ENCODE measurements around the gene ATP6AP1.

The ATP6AP1 gene

DNA sequence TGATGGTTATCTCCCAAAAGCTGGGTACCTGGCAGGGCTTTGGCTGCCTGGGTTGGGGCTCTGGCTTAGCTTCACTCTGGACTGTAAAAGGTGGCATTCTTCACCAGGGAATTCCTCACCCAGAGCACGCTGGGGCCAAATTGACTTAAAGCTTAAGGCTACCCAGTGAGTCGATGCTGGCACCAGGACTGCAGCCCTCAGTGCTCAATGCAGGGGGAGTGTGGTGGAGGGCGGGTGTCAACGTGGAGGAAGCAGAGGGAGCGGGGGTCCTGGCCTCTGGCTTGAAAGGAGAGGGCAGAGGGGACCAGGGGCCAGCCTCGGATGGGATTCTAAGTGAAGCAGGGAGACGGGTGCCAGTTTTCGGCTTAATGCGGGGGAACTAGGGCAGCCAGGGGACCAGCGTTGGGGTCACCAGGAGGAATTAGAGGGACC lies 15.0 kb downstream of the ATP6AP1 start:
- H3K4me3 ChIP-seq (ENCODE audit: low read depth, low read length) = peak overlapping the region; percentile 36
- H3K27me3 ChIP-seq (replicated peaks) = no peaks in the 10 kb centered on the region
- H3K36me3 ChIP-seq (replicated peaks) = peaks cover 16% of the 10 kb centered on the region
- in situ Hi-C loops (cut with HindIII; ENCODE audit: low pct_ligation_motif_present, low sequenced_read_pairs) = no loop called here
- no peak for TF ChIP-seq CTCF (IDR thresholded peaks at IDR 0.05; ENCODE audit: low read depth, low read length, missing control alignments)
- H3K27ac ChIP-seq = peak overlapping the region; percentile 4
- DNase-seq = no peak

DNA sequence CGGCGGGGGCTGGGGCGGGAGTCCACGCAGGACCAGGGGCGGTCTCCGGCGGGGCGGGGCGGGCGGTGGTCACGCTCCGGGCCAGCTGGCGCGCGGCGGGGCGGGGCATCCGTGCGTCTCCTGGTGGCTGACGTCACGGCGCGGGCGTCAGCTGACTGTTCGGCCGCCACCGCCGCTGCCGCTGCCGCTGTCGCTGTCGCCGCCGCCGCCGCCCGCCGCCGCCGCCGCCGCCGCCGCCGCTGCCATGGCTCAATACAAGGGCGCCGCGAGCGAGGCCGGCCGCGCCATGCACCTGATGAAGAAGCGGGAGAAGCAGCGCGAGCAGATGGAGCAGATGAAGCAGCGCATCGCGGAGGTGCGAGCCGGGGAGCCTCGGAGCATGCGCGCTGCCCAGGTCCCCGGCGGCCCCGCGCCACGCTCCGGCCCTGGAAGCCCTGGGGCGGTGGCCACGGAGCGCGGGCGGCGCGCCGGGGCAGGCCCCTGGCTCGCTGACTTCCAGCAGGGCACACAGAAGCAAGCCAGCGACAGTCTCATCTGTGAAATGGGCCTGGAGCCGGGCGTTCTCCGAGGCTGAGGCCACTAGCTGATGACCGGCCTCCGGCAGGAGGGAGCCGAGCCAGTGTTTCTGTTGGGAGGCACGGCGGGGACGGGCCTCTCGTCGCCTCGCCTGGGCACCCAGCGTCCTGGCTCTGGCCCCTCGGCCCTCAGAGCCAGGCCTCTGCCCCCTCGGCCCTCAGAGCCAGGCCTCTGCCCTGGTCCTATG lies 15.7 kb downstream of the ATP6AP1 start, which contains the start of gene FAM50A:
FAM50A (plus strand) TSS at position 150 of the 763 bp plus-strand sequence; CDS start at position 245, 95 bp downstream.
- no peak for TF ChIP-seq CTCF (IDR thresholded peaks at IDR 0.05; ENCODE audit: low read depth, low read length, missing control alignments)
- peak within 1 kb of the TSS; percentile 62 for H3K4me3 ChIP-seq (ENCODE audit: low read depth, low read length)
- peaks cover 18% of the 10 kb centered on the region for H3K36me3 ChIP-seq (replicated peaks)
- H3K27ac ChIP-seq = peak within 1 kb of the TSS; percentile 58
- in situ Hi-C loops (cut with HindIII; ENCODE audit: low pct_ligation_motif_present, low sequenced_read_pairs) = no loop called here
- H3K27me3 ChIP-seq (replicated peaks) = no peaks in the 10 kb centered on the region
- peak; percentile 26 for DNase-seq

GRCh38 chrX:154444755-154445246 lies 16.3 kb downstream of the ATP6AP1 start:
- Histone ChIP-seq H3K27ac (peak overlapping the region; percentile 58), H3K27me3 (replicated peaks) (no peaks in the 10 kb centered on the region), H3K4me3 (ENCODE audit: low read depth, low read length) (peak overlapping the region; percentile 62), H3K36me3 (replicated peaks) (peaks cover 19% of the 10 kb centered on the region)
- in situ Hi-C loops (cut with HindIII; ENCODE audit: low pct_ligation_motif_present, low sequenced_read_pairs) = no loop called here
- DNase-seq = no peak
- TF ChIP-seq CTCF (IDR thresholded peaks at IDR 0.05; ENCODE audit: low read depth, low read length, missing control alignments) = no peak

DNA sequence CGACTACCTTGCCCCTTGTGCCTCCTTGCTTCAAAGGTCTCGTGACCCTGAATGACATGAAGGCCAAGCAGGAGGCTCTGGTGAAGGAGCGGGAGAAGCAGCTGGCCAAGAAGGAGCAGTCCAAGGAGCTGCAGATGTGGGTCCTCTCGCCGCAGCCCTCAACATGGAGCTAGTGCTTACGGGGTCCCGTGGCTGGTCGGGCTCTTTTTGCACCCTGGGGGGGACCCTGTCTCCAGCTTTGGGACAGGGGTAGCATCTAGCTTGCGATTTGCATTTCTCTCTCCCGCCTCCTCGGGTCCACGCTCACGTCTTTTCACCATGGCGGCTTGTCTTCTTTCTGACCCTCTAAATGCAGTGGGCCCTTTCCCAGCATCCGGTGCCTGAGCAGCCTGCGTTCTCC lies 17.3 kb downstream of the ATP6AP1 start:
- no peak for TF ChIP-seq CTCF (IDR thresholded peaks at IDR 0.05; ENCODE audit: low read depth, low read length, missing control alignments)
- no peak overlapping the region for H3K4me3 ChIP-seq (ENCODE audit: low read depth, low read length)

DNA sequence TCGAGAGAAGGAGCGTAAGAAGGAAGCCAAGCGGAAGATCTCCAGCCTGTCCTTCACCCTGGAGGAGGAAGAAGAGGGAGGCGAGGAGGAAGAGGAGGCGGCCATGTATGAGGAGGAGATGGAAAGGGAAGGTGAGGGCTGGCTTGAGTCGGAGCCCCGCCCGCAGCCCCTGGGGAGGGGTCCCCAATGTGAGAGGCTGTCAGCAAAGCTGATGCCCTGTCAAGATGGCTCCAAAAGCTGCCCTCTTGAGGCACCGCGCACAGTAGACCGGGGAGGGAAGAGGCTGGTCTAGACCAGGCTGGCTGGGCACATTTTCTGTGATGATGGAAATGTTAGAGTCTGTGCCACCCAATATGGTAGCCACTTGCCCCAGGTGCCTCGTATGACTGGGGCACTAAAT lies 18.0 kb downstream of the ATP6AP1 start:
- Histone ChIP-seq H3K36me3 (replicated peaks) (peaks cover 16% of the 10 kb centered on the region), H3K27me3 (replicated peaks) (no peaks in the 10 kb centered on the region), H3K4me3 (ENCODE audit: low read depth, low read length) (no peak overlapping the region), H3K27ac (no peak overlapping the region)
- in situ Hi-C loops (cut with HindIII; ENCODE audit: low pct_ligation_motif_present, low sequenced_read_pairs) = no loop called here
- TF ChIP-seq CTCF (IDR thresholded peaks at IDR 0.05; ENCODE audit: low read depth, low read length, missing control alignments) = no peak
- DNase-seq = no peak

More for the DNA sequence above, 17.3 kb downstream of the ATP6AP1 start:
- in situ Hi-C loops (cut with HindIII; ENCODE audit: low pct_ligation_motif_present, low sequenced_read_pairs) = no loop called here
- Histone ChIP-seq H3K27ac (no peak overlapping the region), H3K27me3 (replicated peaks) (no peaks in the 10 kb centered on the region), H3K36me3 (replicated peaks) (peaks cover 18% of the 10 kb centered on the region)
- DNase-seq = no peak

All from brain microvascular endothelial cell (primary cell).